GM12878 (cell line): Measurements from ENCODE around the gene TSPAN11. TPM values are rescaled to one million over a fixed set of nuclear protein-coding genes. Genes with fewer than 3 reads are reported as not detected.

Experiments
- ATAC-seq: fragments of 200-7000 bp; cut with Tn5 transposase; 3 replicates; pipeline ENCODE4 v1.9.1; 2020; ENCODE audit warnings: mild to moderate bottlenecking, moderate library complexity
- BruUV-seq: library from RNA; stranded (reverse); fragments of 400-500 nt; replicated peaks from 2 replicates; lab custom pipeline; 2021; lab: Mats Ljungman, UMichigan
- CTCF ChIA-PET: fragments of 300-600 bp; sonication (Branson Sonifier 250); formaldehyde crosslinking; extraction: SDS; loops from one replicate; lab custom pipeline; 2021; ENCODE audit warnings: inconsistent platforms; lab: Yijun Ruan, JAX
- POLR2A ChIA-PET: fragments of 350-600 bp; formaldehyde crosslinking; extraction: SDS; loops from one replicate; lab custom pipeline; 2021; ENCODE audit warnings: inconsistent platforms; lab: Charles Lee
- RAD21 ChIA-PET: fragments of 300-600 bp; sonication (Branson Sonifier 250); formaldehyde crosslinking; loops from one replicate; lab custom pipeline; 2023; ENCODE audit warnings: antibody characterized with exemption; ENCODE audit not compliant: unreplicated experiment; lab: Charles Lee
- SMC1A ChIA-PET: fragments of 300-600 bp; sonication (Branson Sonifier 250); formaldehyde crosslinking; loops from one replicate; lab custom pipeline; 2023; ENCODE audit not compliant: unreplicated experiment, uncharacterized antibody; lab: Charles Lee
- DNase-seq: peaks from one replicate; pipeline ENCODE4 v3.0.0-alpha.2; 2011; ENCODE audit warnings: low read depth, low spot score
- FAIRE-seq: peaks from 3 replicates; lab custom pipeline; 2011; peaks lifted over from hg19 to GRCh38; lab: Jason Lieb, UNC
- H2AFZ ChIP-seq: 2 replicates; pipeline ENCODE4 v1.6.0; 2011; ENCODE audit warnings: low read depth, low read length, control low read depth; ENCODE audit not compliant: control insufficient read depth
- H3K27ac ChIP-seq: 2 replicates; pipeline ENCODE4 v1.5.1; 2011; ENCODE audit warnings: control low read depth; ENCODE audit not compliant: control insufficient read depth, insufficient read depth
- H3K27me3 ChIP-seq, 2 experiments: replicated peaks in 1 of 2; 2 replicates each; pipeline versions ENCODE4 v1.6.0 to v1.6.1; 2011; ENCODE audit warnings: low read length in 1 of 2; ENCODE audit not compliant: control insufficient read depth in 2 of 2, insufficient read depth in 2 of 2
- H3K36me3 ChIP-seq, 2 experiments: 2 replicates each; pipeline ENCODE4 v1.5.1; 2011; ENCODE audit warnings: low read length in 1 of 2; ENCODE audit not compliant: control insufficient read depth in 2 of 2, insufficient read depth in 2 of 2
- H3K4me1 ChIP-seq: 2 replicates; pipeline ENCODE4 v1.6.1; 2011; ENCODE audit warnings: mild to moderate bottlenecking, low read length, moderate library complexity, mixed read lengths; ENCODE audit not compliant: control insufficient read depth, insufficient read depth
- H3K4me2 ChIP-seq: 2 replicates; pipeline ENCODE4 v1.6.0; 2011; ENCODE audit warnings: control low read depth; ENCODE audit not compliant: control insufficient read depth, insufficient read depth
- H3K4me3 ChIP-seq: fragments of 200-600 bp; sonication (generic); 2 replicates; pipeline ENCODE4 v1.5.1; 2016
- H3K79me2 ChIP-seq: 2 replicates; pipeline ENCODE4 v1.6.0; 2011; ENCODE audit warnings: low read length; ENCODE audit not compliant: control insufficient read depth, insufficient read depth
- H3K9ac ChIP-seq: 2 replicates; pipeline ENCODE4 v1.8.0; 2011; ENCODE audit warnings: low read length, control low read depth, mixed read lengths; ENCODE audit not compliant: control insufficient read depth, insufficient read depth
- H3K9me3 ChIP-seq: replicated peaks from 3 replicates; pipeline ENCODE4 v1.5.1; 2011; ENCODE audit warnings: mild to moderate bottlenecking, low read length; ENCODE audit not compliant: control insufficient read depth, insufficient read depth
- H4K20me1 ChIP-seq: 2 replicates; pipeline ENCODE4 v1.6.0; 2011; ENCODE audit not compliant: control insufficient read depth, insufficient read depth
- CEBPZ ChIP-seq: fragments of 150-350 bp; IDR thresholded peaks from 2 replicates; pipeline ENCODE4 v1.6.1; 2016; ENCODE audit warnings: low read depth, low read length
- IRF5 ChIP-seq: fragments of 450-650 bp; IDR thresholded peaks from 2 replicates; pipeline ENCODE4 v1.6.1; 2017; ENCODE audit warnings: borderline replicate concordance
- ZBTB40 ChIP-seq: fragments of 450-650 bp; IDR thresholded peaks from 2 replicates; pipeline ENCODE4 v1.6.1; 2016; ENCODE audit warnings: mild to moderate bottlenecking, moderate library complexity, borderline replicate concordance
- ZSCAN29 ChIP-seq: fragments of 450-650 bp; IDR thresholded peaks from 2 replicates; pipeline ENCODE4 v1.6.1; 2017; ENCODE audit warnings: mild to moderate bottlenecking, moderate library complexity
- WGBS: methylation state at CpG from one replicate; pipeline ENCODE4 v1.1.6; 2016; ENCODE audit warnings: low lambda C conversion rate; ENCODE audit not compliant: insufficient replicate concordance, insufficient coverage; ENCODE audit errors: missing lambda C conversion rate; 5-methylcytosine and 5-hydroxymethylcytosine counted together
- in situ Hi-C: fragments of 300-500 bp; cut with MboI; formaldehyde crosslinking; loops from 9 replicates; pipeline ENCODE4 v1.14.3; 2018; ENCODE audit warnings: mixed read lengths
- intact Hi-C: fragments of 100-400 bp; cut with micrococcal nuclease; formaldehyde crosslinking; loops from one replicate; pipeline ENCODE4 v1.14.2; 2022; ENCODE audit not compliant: unreplicated experiment
- polyA plus RNA-seq, 11 experiments: library from polyadenylated mRNA; depleted of rRNA in 4 of 11; unstranded in 6 of 11; stranded (reverse) in 5 of 11; fragments of >200 nt; fragmentation: Nextera tagmentation in 4 of 11; fragmentation: Illumina TruSeq in 1 of 11; extraction: Ambion mirVana in 4 of 11; extraction: Trizol in 1 of 11; gene quantifications; 1 replicate in 1 of 11; 2 replicates in 10 of 11; pipeline versions ENCODE4 v1.2.1 to v1.2.3, GENCODE V29; 2011 to 2016; ENCODE audit warnings: inconsistent platforms in 2 of 11, missing spikeins in 2 of 11, low read depth in 1 of 11
- total RNA-seq, 4 experiments: library from RNA; depleted of rRNA in 3 of 4; stranded (reverse); fragments of >200 nt in 3 of 4; fragmentation: Illumina TruSeq in 1 of 4; extraction: Trizol in 1 of 4; gene quantifications; 2 replicates each; pipeline versions ENCODE4 v1.2.1 to v1.2.3, GENCODE V29; 2013 to 2021
- TF ChIP-seq, protein P1 (sequence below): fragments of 450-650 bp; IDR thresholded peaks from 2 replicates; pipeline ENCODE4 v1.6.1; 2017; ENCODE audit warnings: low read depth, mild to moderate bottlenecking, moderate library complexity
- TF ChIP-seq, protein P2 (sequence below): fragments of 450-650 bp; IDR thresholded peaks from 2 replicates; pipeline ENCODE4 v1.6.1; 2017; ENCODE audit warnings: mild to moderate bottlenecking, moderate library complexity

The TSPAN11 gene
- total and polyA plus RNA-seq, 10 of the 15 experiments (the other 5 are each of a cell fraction or from before 2014, with no cell fraction given): under 0.01 to 0.27 (median 0.04) TPM; not detected in 6

GRCh38 chr12:30988646-30989286 lies 62.2 kb downstream of the TSPAN11 start:
- Histone ChIP-seq H3K79me2 (no peaks in the 10 kb centered on the region), H3K4me1 (no peaks in the 10 kb centered on the region), H4K20me1 (no peaks in the 10 kb centered on the region), H3K4me3 (no peak overlapping the region), H2AFZ (no peak overlapping the region), H3K4me2 (no peak overlapping the region), H3K27me3 (no peaks in the 10 kb centered on the region), H3K9ac (no peak overlapping the region), H3K27ac (no peak overlapping the region), H3K36me3 (no peaks in the 10 kb centered on the region), H3K9me3 (no peaks in the 10 kb centered on the region)
- in situ Hi-C loops: no loop called here
- FAIRE-seq (no peak), ATAC-seq (no peak), DNase-seq (no peak)
- ChIA-PET CTCF (interaction anchor here (0.7 to 2.9 kb wide), 5 partner anchors 9 to 220 kb away, joined by 3 to 19 read pairs (median 5); no protein-coding TSS in a partner anchor), POLR2A (no interaction called here), RAD21 (interaction anchor here (1.2 kb wide), 1 partner anchor 137 kb away, joined by 3 read pairs; no protein-coding TSS in a partner anchor), SMC1A (interaction anchor here (1.0 kb wide), 1 partner anchor 129 kb away, joined by 4 read pairs; no protein-coding TSS in a partner anchor)
- 50% methylated on average over 9 of the region's 9 CpGs for WGBS
- intact Hi-C loops: no loop called here
- BruUV-seq: no TSS peak
- TF ChIP-seq, protein P1, sequence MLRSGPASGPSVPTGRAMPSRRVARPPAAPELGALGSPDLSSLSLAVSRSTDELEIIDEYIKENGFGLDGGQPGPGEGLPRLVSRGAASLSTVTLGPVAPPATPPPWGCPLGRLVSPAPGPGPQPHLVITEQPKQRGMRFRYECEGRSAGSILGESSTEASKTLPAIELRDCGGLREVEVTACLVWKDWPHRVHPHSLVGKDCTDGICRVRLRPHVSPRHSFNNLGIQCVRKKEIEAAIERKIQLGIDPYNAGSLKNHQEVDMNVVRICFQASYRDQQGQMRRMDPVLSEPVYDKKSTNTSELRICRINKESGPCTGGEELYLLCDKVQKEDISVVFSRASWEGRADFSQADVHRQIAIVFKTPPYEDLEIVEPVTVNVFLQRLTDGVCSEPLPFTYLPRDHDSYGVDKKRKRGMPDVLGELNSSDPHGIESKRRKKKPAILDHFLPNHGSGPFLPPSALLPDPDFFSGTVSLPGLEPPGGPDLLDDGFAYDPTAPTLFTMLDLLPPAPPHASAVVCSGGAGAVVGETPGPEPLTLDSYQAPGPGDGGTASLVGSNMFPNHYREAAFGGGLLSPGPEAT: no peak
- TF ChIP-seq, protein P2, sequence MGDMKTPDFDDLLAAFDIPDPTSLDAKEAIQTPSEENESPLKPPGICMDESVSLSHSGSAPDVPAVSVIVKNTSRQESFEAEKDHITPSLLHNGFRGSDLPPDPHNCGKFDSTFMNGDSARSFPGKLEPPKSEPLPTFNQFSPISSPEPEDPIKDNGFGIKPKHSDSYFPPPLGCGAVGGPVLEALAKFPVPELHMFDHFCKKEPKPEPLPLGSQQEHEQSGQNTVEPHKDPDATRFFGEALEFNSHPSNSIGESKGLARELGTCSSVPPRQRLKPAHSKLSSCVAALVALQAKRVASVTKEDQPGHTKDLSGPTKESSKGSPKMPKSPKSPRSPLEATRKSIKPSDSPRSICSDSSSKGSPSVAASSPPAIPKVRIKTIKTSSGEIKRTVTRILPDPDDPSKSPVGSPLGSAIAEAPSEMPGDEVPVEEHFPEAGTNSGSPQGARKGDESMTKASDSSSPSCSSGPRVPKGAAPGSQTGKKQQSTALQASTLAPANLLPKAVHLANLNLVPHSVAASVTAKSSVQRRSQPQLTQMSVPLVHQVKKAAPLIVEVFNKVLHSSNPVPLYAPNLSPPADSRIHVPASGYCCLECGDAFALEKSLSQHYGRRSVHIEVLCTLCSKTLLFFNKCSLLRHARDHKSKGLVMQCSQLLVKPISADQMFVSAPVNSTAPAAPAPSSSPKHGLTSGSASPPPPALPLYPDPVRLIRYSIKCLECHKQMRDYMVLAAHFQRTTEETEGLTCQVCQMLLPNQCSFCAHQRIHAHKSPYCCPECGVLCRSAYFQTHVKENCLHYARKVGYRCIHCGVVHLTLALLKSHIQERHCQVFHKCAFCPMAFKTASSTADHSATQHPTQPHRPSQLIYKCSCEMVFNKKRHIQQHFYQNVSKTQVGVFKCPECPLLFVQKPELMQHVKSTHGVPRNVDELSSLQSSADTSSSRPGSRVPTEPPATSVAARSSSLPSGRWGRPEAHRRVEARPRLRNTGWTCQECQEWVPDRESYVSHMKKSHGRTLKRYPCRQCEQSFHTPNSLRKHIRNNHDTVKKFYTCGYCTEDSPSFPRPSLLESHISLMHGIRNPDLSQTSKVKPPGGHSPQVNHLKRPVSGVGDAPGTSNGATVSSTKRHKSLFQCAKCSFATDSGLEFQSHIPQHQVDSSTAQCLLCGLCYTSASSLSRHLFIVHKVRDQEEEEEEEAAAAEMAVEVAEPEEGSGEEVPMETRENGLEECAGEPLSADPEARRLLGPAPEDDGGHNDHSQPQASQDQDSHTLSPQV: no peak
- TF ChIP-seq CEBPZ (no peak), ZSCAN29 (no peak), ZBTB40 (no peak), IRF5 (no peak)
